GM21825 (cell line): ENCODE measurements around the gene TBC1D22B.
A peak's percentile ranks its signal among the peaks of the same experiment; 100 is the strongest.
"Not testable (repeated sequence)": the region's sequence is repeated elsewhere in the genome, so short reads cannot be mapped to it uniquely, and the experiment has no call there.

Source experiments
- ATAC-seq: cut with Tn5 transposase; IDR thresholded peaks from one replicate; pipeline ENCODE4 v1.9.1; 2021; ENCODE audit warnings: mild to moderate bottlenecking, moderate library complexity; ENCODE audit not compliant: unreplicated experiment

TBC1D22B gene

DNA sequence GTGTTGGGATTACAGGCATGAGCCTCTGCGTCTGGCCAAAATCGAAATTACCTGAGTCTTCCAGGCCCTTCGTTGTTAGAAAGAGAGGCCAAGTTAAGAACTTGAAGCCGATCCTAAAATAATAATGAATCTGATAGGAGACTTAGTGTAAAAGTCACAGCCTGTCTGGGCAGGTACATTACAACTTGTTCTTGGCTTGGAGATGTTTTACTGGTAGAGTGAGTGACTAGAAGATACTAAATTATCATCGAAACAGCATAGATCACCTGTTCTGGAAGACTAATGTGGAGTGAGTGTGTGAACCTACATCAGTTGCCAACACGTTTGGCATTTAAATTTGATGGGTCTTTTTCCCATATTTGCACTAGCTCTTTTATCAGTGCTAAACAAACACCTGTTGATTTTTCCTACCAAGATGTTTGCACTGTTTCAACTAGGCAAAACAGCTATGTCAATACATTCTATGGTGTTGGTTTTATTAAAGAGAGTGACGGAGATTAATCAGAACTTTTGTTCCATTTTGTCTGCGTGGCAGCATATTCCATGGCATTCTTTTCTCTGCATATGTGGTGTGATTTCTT, 5.0 kb downstream of the TBC1D22B start:
- ATAC-seq = no peak

GRCh38 chr6:37265001-37265400, 7.4 kb downstream of the TBC1D22B start:
- ATAC-seq = no peak

GRCh38 chr6:37265860-37266259, 8.3 kb downstream of the TBC1D22B start:
- ATAC-seq = no peak

GRCh38 chr6:37269105-37269504, 11.5 kb downstream of the TBC1D22B start:
- ATAC-seq = no peak

DNA sequence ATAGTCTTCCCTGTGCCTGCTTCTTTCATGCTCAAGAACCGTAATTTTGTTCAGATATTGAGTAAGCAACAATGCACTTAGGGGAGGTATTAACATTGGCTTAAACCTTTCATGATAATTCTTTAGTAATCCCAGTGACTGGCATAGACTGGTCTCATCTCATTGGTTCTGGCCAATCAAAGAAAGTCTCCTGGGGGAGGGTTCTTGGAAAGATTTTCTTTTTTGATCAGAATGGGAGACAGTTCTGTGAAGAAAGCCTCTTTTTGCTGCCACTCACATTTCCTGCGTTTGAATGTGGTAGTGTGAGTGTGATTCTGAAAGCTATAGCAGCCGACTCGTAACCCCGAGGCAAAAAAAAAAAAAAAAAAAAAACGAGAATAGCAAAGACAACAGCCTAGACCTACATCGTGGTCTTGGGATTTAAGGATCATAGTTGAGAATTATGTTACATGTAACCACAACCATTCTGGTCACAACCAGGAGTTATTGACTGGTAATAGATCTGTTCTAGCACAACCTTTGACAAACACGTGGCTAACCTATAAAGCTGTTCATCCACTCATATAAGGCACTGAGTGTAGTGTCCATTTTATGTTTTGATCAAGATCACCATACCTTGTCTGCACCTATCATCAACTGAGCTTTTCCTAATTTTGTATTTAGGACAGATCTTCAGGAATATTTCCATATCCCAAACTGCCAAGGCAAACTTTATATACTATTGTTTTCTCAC, 15.4 kb downstream of the TBC1D22B start:
- ATAC-seq = no peak

- ATAC-seq = no peak
These were observed 16.1 kb downstream of the TBC1D22B start for GRCh38 chr6:37273690-37274089.

GRCh38 chr6:37275350-37275749, 17.8 kb downstream of the TBC1D22B start:
- ATAC-seq = no peak

- ATAC-seq = no peak
These were observed 19.4 kb downstream of the TBC1D22B start for GRCh38 chr6:37277001-37277409.

- ATAC-seq = no peak
These were observed 22.0 kb downstream of the TBC1D22B start for GRCh38 chr6:37279366-37280134.

DNA sequence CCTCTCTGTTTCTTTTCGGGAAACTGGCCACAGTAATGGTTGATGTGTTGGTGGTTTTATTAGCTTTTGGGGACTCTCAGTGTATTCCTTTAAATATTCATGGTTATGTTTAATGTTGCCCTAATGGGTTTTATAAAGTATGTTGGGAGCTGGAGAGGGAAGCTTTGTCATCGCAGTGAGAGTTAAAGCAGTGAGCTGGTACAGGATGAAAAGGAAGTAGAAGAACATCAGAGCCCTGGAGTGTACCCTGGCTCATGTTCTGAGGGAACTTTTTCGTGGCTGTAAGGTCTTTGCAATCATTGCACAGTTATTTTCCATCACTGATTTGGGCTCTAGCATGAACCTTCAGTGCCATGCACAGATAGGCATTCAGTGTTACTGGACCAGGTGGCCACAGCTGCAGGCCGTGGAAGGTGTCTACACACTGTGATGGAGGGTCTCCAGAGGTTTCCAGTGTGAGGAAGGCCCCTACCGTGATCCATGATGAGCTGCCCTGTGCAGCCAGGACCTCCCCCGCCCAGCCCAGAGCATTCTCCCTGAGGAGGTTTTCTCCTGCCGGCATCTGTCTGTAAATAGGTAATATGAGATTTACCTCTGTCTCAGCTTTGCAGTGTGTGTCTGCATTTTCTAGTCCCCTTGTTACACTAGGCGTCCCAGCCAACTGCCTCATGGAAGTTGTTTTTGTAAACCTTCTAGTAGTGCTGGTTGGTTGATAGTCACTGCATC, 22.8 kb downstream of the TBC1D22B start:
- no peak for ATAC-seq

- no peak for ATAC-seq
These were observed 24.8 kb downstream of the TBC1D22B start for GRCh38 chr6:37282371-37282770.

GRCh38 chr6:37283268-37283667, 25.7 kb downstream of the TBC1D22B start:
- no peak for ATAC-seq

GRCh38 chr6:37283671-37284151, 26.1 kb downstream of the TBC1D22B start:
- no peak for ATAC-seq

DNA sequence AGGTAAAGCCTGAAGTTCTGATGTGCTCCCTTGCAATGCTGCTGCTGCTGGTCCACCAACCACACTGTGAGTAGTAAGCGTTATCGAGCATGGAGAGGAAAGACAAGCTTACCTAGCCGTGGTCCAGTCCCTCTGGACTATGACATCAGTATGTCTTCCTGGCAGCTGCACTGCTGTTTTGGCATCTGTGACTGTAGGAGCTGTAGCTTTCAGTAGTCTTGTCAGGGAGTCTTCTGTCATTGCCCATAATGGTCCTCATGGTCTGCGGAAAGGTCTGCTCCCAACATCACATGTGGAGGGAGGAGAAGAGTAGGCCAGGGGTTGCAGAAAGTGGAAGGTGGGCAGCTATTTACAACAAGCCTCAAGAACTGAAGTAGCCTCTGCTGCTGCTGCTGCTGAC, 27.2 kb downstream of the TBC1D22B start:
- no peak for ATAC-seq

DNA sequence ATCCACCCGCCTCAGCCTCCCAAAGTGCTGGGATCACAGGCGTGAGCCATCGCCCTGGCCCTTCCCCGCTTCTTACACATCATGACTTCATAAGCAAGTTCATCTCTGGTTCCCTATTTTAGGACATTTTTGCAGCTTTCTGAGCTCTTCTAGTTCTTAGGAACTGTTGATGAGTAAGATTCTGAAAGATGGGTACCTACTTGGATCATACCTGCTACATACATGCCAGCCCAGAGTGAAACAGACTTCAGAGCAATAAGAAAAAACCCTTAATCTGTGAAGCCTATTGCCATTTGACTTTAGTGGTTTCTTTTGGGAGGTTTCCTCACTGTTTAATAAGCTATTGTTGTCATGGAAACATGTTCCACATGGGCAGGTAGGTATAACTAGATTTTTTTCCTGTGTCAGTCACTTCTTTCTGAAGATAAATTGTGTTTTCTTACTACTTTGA, 28.3 kb downstream of the TBC1D22B start:
- ATAC-seq = no peak

DNA sequence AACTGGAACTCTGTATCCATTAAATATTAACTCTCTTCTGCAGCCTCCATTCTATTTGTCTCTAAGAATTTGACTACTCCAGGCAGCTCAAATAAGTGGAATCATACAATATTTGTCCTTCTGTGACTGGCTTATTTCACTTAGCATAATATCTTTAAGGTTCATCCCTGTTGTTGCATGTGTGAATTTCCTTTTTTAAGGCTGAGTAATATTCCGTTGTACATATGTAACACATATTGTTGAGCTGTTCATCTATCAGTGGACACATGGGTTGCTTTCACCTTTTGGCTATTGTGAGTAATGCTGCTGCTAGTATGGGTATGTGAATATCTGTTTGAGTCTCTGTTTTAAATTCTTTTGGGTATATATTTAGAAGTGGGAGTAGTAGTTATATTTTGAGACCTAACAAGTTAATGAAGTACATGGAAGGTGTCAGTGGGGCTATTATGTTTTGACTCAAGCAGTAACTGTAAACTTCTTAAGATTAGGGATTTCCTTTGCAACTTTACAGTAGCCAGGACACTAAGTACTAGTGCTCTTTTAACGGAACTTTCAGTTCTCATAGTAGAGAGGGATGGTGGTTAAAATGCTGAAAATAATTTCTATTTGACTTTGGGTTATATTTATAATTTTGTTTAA, 30.1 kb downstream of the TBC1D22B start:
- peak; percentile 40 for ATAC-seq

DNA sequence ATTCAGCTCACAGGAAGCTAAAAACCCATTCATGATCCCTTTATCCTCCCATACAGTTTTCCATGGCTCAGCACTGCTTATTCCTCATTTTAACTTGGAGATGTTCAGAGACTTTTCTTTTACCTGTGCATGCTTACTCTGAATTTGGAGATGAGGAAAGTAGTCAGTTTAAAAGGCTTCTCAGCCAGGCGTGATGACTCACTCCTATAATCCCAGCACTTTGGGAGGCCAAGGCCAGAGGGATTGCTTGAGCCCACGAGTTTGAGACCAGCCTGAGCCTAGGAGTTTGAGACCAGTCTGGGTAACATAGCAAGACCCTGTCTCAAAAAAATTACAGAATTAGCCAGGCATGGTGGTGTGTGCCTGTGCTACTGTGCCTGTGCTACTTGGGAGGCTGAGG, 30.7 kb downstream of the TBC1D22B start:
- no peak for ATAC-seq

GRCh38 chr6:37289931-37290330, 32.4 kb downstream of the TBC1D22B start:
- ATAC-seq = no peak

DNA sequence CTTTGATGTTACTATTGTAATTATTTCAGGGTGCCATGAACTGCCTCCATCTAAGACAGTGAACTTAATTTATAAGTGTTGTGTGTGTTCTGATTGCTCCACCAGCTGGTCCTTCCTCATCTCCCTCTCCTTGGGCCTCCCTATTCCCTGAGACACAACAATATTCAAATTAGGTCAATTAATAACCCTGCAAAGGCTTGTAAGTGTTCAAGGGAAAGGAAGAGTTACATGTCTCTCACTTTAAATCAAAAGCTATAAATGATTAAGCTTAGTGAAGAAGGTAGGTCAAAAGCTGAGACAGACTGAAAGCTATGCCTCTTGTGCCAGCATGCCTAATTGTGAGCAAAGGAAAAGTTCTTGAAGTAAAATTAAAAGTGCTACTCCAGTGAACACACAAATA, 35.9 kb downstream of the TBC1D22B start:
- no peak for ATAC-seq

GRCh38 chr6:37297637-37298036, 40.1 kb downstream of the TBC1D22B start:
- not testable (repeated sequence) for ATAC-seq

DNA sequence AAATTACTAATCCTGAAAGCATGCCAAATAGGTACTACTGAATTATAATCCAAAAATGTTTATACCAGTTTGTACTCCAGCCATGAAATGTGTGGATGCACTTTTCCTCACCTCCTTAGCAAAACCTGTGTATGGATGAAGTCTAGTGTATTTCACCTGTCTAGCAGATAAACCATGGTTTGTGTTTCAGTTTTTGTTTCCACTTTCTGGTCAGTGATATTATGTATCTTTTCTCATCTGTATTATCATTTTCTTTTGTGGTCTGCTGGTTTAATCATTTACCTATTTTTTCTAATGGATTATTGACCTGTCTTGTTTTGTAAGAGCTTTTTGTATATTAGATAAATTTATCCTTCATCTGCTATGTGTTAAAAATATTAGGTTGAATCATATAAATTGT, 41.4 kb downstream of the TBC1D22B start:
- peak; percentile 63 for ATAC-seq
